B cell (primary cell): ENCODE data around the gene HLA-DMB.

Source experiments
- EZH2 ChIP-seq: IDR thresholded peaks from 2 replicates; pipeline ENCODE4 v1.6.1; 2012; ENCODE audit warnings: borderline replicate concordance, low read depth, mild to moderate bottlenecking, moderate library complexity, low read length; ENCODE audit not compliant: insufficient read depth, poor library complexity, severe bottlenecking
- TF ChIP-seq, protein P1 (sequence below): fragments of 200-600 bp; IDR thresholded peaks from one replicate; pipeline ENCODE4 v1.8.0; 2022; ENCODE audit warnings: antibody characterized with exemption, mild to moderate bottlenecking

DNA sequence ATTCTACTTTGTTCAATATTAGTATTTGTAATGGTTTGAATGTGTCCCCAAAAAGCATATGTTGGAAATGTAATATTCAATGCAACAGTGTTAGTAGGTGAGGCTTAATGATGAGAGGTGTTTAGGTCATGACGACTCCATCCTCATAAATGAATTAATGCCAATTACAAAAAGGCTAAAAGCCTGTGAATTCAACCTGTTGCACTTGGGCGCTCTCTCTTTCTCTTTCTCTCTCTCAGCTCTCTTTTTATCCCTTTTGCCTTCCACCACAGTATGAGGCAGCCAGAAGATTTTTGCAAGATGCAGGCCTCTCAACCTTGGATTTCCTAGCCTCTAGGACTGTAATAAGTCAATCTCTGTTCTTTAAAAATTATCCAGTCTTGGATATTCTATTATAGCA, 52.3 kb downstream of the HLA-DMB start:
- TF ChIP-seq, protein P1, sequence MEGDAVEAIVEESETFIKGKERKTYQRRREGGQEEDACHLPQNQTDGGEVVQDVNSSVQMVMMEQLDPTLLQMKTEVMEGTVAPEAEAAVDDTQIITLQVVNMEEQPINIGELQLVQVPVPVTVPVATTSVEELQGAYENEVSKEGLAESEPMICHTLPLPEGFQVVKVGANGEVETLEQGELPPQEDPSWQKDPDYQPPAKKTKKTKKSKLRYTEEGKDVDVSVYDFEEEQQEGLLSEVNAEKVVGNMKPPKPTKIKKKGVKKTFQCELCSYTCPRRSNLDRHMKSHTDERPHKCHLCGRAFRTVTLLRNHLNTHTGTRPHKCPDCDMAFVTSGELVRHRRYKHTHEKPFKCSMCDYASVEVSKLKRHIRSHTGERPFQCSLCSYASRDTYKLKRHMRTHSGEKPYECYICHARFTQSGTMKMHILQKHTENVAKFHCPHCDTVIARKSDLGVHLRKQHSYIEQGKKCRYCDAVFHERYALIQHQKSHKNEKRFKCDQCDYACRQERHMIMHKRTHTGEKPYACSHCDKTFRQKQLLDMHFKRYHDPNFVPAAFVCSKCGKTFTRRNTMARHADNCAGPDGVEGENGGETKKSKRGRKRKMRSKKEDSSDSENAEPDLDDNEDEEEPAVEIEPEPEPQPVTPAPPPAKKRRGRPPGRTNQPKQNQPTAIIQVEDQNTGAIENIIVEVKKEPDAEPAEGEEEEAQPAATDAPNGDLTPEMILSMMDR, result no peak
- no peak for TF ChIP-seq EZH2
